HepG2 (cell line): ENCODE results near the gene NCOA3. TPM values are rescaled to one million over a fixed set of nuclear protein-coding genes. Genes with fewer than 3 reads are reported as not detected.

Source experiments
- ARID5B ChIP-seq: IDR thresholded peaks from 2 replicates; pipeline ENCODE4 v1.4.0; 2020; ENCODE audit warnings: mild to moderate bottlenecking, missing genetic modification reagents
- DNMT1 ChIP-seq: sonication (generic); formaldehyde crosslinking; IDR thresholded peaks from 2 replicates; pipeline ENCODE4 v1.5.1; 2020; ENCODE audit warnings: mild to moderate bottlenecking, missing genetic modification reagents
- EHMT2 ChIP-seq: fragments of 200-600 bp; sonication (generic); IDR thresholded peaks from 2 replicates; pipeline ENCODE4 v1.7.0; 2017; ENCODE audit warnings: antibody characterized with exemption, low read depth, low read length, borderline replicate concordance
- HNRNPL ChIP-seq: fragments of 200-400 bp; formaldehyde crosslinking; IDR thresholded peaks from 2 replicates; pipeline ENCODE4 v1.6.1; 2017; ENCODE audit warnings: mild to moderate bottlenecking, low read depth, low read length
- IRF2 ChIP-seq: IDR thresholded peaks from 2 replicates; pipeline ENCODE4 v1.6.1; 2018; ENCODE audit warnings: missing genetic modification reagents, missing compliant biosample characterization
- KAT7 ChIP-seq: IDR thresholded peaks from 2 replicates; pipeline ENCODE4 v1.6.1; 2018; ENCODE audit warnings: borderline replicate concordance, missing compliant biosample characterization
- KLF6 ChIP-seq: IDR thresholded peaks from 2 replicates; pipeline ENCODE4 v1.8.0; 2016; ENCODE audit warnings: missing biosample characterization, missing genetic modification reagents
- MAFG ChIP-seq: sonication (generic); formaldehyde crosslinking; IDR thresholded peaks from 2 replicates; pipeline ENCODE4 v1.5.1; 2020; ENCODE audit warnings: mild to moderate bottlenecking, missing genetic modification reagents
- MATR3 ChIP-seq: sonication (generic); formaldehyde crosslinking; IDR thresholded peaks from 2 replicates; pipeline ENCODE4 v1.4.0; 2020; ENCODE audit warnings: missing genetic modification reagents
- PATZ1 ChIP-seq: sonication (generic); formaldehyde crosslinking; IDR thresholded peaks from 2 replicates; pipeline ENCODE4 v1.4.0; 2020; ENCODE audit warnings: missing genetic modification reagents
- POGZ ChIP-seq: sonication (generic); formaldehyde crosslinking; IDR thresholded peaks from 2 replicates; pipeline ENCODE4 v1.4.0; 2020; ENCODE audit warnings: mild to moderate bottlenecking, missing genetic modification reagents
- SETDB1 ChIP-seq: sonication (generic); formaldehyde crosslinking; IDR thresholded peaks from 2 replicates; pipeline ENCODE4 v1.5.1; 2020; ENCODE audit warnings: missing genetic modification reagents, mild to moderate bottlenecking, borderline replicate concordance
- ZBTB20 ChIP-seq: sonication (generic); formaldehyde crosslinking; IDR thresholded peaks from 2 replicates; pipeline ENCODE4 v1.8.1; 2023; ENCODE audit warnings: missing genetic modification reagents, low read depth, mild to moderate bottlenecking, borderline replicate concordance
- ZFP82 ChIP-seq: sonication (generic); formaldehyde crosslinking; IDR thresholded peaks from 2 replicates; pipeline ENCODE4 v1.5.1; 2020; ENCODE audit warnings: mild to moderate bottlenecking, missing genetic modification reagents, borderline replicate concordance
- ZHX1 ChIP-seq: sonication (generic); formaldehyde crosslinking; IDR thresholded peaks from 2 replicates; pipeline ENCODE4 v1.8.1; 2022; ENCODE audit warnings: low read depth, mild to moderate bottlenecking, missing genetic modification reagents
- ZNF33A ChIP-seq: sonication (generic); formaldehyde crosslinking; IDR thresholded peaks from 2 replicates; pipeline ENCODE4 v1.5.1; 2020; ENCODE audit warnings: missing genetic modification reagents, mild to moderate bottlenecking, moderate library complexity, borderline replicate concordance
- ZNF761 ChIP-seq: sonication (generic); formaldehyde crosslinking; conservative IDR thresholded peaks from 2 replicates; pipeline ENCODE4 v1.4.0; 2020; ENCODE audit warnings: mild to moderate bottlenecking, missing genetic modification reagents
- ZNF782 ChIP-seq: sonication (generic); formaldehyde crosslinking; IDR thresholded peaks from 2 replicates; pipeline ENCODE4 v1.4.0; 2020; ENCODE audit warnings: missing genetic modification reagents, mild to moderate bottlenecking, borderline replicate concordance
- polyA plus RNA-seq, 8 experiments: library from polyadenylated mRNA; depleted of rRNA in 3 of 8; stranded (reverse) in 7 of 8; unstranded in 1 of 8; fragments of >200 nt; fragmentation: Illumina TruSeq in 4 of 8; extraction: Trizol in 4 of 8; gene quantifications; 2 replicates each; pipeline versions ENCODE4 v1.2.1 to v1.2.3, GENCODE V29; 2011 to 2016; ENCODE audit warnings: low read depth in 4 of 8, missing spikeins in 1 of 8, mixed read lengths in 1 of 8; ENCODE audit not compliant: insufficient read depth in 1 of 8
- total RNA-seq, 5 experiments: library from RNA; depleted of rRNA; stranded (reverse); fragments of >200 nt; fragmentation: Illumina TruSeq; extraction: Trizol; gene quantifications; 2 replicates each; pipeline ENCODE4 v1.2.3, GENCODE V29; 2016; ENCODE audit warnings: low read depth in 1 of 5

NCOA3 gene
- total and polyA plus RNA-seq, 2 of the 13 experiments (the other 11 are each of a cell fraction or from before 2014, with no cell fraction given): 35.0 to 56.8 TPM

GRCh38 chr20:47455133-47456040 lies 46.3 kb upstream of the NCOA3 start (continued):
- TF ChIP-seq PATZ1 (CRISPR knock-in tag) (peak; percentile 89), SETDB1 (CRISPR knock-in tag) (no peak), DNMT1 (no peak), ZBTB20 (peak; percentile 90; the same call in 1 of the 2 replicates), HNRNPL (no peak), ZFP82 (CRISPR knock-in tag) (no peak), EHMT2 (peak; percentile 65; the same call in 1 of the 2 replicates), ARID5B (CRISPR knock-in tag) (peak; percentile 97), ZHX1 (CRISPR knock-in tag) (peak; percentile 30; the same call in 1 of the 2 replicates), ZNF782 (CRISPR knock-in tag) (peak; percentile 85; the same call in 1 of the 2 replicates), KLF6 (peak; percentile 47; the same call in 1 of the 2 replicates), ZNF33A (CRISPR knock-in tag) (no peak; the same call in 1 of the 2 replicates), KAT7 (CRISPR knock-in tag) (no peak; the same call in 1 of the 2 replicates), MATR3 (no peak), POGZ (CRISPR knock-in tag) (peak; percentile 90), ZNF761 (CRISPR knock-in tag) (peak; percentile 95), MAFG (CRISPR knock-in tag) (no peak), IRF2 (peak; percentile 79; the same call in 1 of the 2 replicates)
